NCI-H1694 (cell line): ENCODE data around the gene ADAM12.
"Not testable (repeated sequence)": the region's sequence is repeated elsewhere in the genome, so short reads cannot be mapped to it uniquely, and the experiment has no call there.

Experiments
- DNase-seq: peaks from one replicate; lab custom pipeline; 2025; lab: John Stamatoyannopoulos, UW

ADAM12 gene

GRCh38 chr10:126374435-126374834 lies 13.8 kb downstream of the ADAM12 start:
- no peak for DNase-seq

GRCh38 chr10:126373972-126374371 lies 14.3 kb downstream of the ADAM12 start:
- DNase-seq: no peak

- no peak for DNase-seq
These were observed 15.1 kb downstream of the ADAM12 start for GRCh38 chr10:126373147-126373546.

GRCh38 chr10:126372396-126372795 lies 15.9 kb downstream of the ADAM12 start:
- no peak for DNase-seq

- DNase-seq: no peak
These were observed 19.1 kb downstream of the ADAM12 start for GRCh38 chr10:126369125-126369710.

- DNase-seq: no peak
These were observed 31.1 kb downstream of the ADAM12 start for GRCh38 chr10:126357169-126357568.

- DNase-seq: no peak
These were observed 34.6 kb downstream of the ADAM12 start for GRCh38 chr10:126353666-126354065.

GRCh38 chr10:126352453-126352852 lies 35.8 kb downstream of the ADAM12 start:
- DNase-seq: no peak

GRCh38 chr10:126351021-126351420 lies 37.3 kb downstream of the ADAM12 start:
- no peak for DNase-seq

GRCh38 chr10:126350216-126350992 lies 37.9 kb downstream of the ADAM12 start:
- DNase-seq: no peak

- DNase-seq: no peak
These were observed 38.6 kb downstream of the ADAM12 start for GRCh38 chr10:126349676-126350075.

GRCh38 chr10:126349101-126349500 lies 39.2 kb downstream of the ADAM12 start:
- DNase-seq: no peak

- DNase-seq: not testable (repeated sequence)
These were observed 44.8 kb downstream of the ADAM12 start for GRCh38 chr10:126343496-126343895.

GRCh38 chr10:126342680-126343079 lies 45.6 kb downstream of the ADAM12 start:
- no peak for DNase-seq

GRCh38 chr10:126341491-126341890 lies 46.8 kb downstream of the ADAM12 start:
- DNase-seq: no peak

- no peak for DNase-seq
These were observed 50.9 kb downstream of the ADAM12 start for GRCh38 chr10:126337251-126337810.

- DNase-seq: no peak
These were observed 51.5 kb downstream of the ADAM12 start for GRCh38 chr10:126336801-126337200.

- no peak for DNase-seq
These were observed 54.0 kb downstream of the ADAM12 start for GRCh38 chr10:126334272-126334671.

GRCh38 chr10:126332576-126332975 lies 55.7 kb downstream of the ADAM12 start:
- DNase-seq: no peak

- DNase-seq: no peak
These were observed 57.2 kb downstream of the ADAM12 start for GRCh38 chr10:126331101-126331500.

GRCh38 chr10:126324826-126325225 lies 63.5 kb downstream of the ADAM12 start:
- no peak for DNase-seq

GRCh38 chr10:126321440-126321839 lies 66.8 kb downstream of the ADAM12 start:
- no peak for DNase-seq

GRCh38 chr10:126317751-126318150 lies 70.5 kb downstream of the ADAM12 start:
- DNase-seq: no peak
